GM12892 (cell line): ENCODE measurements around the gene PRKAR2B.

ENCODE experiments used
- POLR2AphosphoS5 ChIP-seq: IDR thresholded peaks from 2 replicates; pipeline ENCODE4 v1.6.1; 2011; ENCODE audit warnings: low read depth, low read length, control low read depth
- TAF1 ChIP-seq: IDR thresholded peaks from 2 replicates; pipeline ENCODE4 v1.6.1; 2011; ENCODE audit warnings: low read depth, mild to moderate bottlenecking, control low read depth, low read length, borderline replicate concordance

DNA sequence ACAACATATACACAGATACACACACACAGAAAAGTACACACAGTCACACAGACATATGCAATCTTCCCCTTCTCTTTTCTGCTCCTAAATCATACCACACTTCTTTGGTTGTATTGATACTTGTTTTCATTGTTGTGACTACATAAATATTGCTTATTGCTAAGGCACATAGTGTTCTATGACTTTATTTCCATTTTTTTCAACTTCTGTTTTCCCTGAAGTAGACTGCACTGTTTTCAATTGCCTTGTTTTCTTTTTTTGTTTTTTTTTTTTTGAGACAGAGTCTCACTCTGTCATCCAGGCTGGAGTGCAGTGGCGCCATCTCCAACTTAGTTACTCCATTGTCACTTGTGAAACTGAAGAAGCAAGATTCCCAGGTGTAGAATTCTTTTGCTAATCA lies 10.0 kb upstream of the PRKAR2B start:
- TF ChIP-seq POLR2AphosphoS5, result no peak
- no peak for TF ChIP-seq TAF1
